ENCODE measurements around the gene ERVK3-1. TPM values are rescaled to one million over a fixed set of nuclear protein-coding genes. Genes with fewer than 3 reads are reported as not detected.

Gene ERVK3-1
- total and polyA plus RNA-seq, 2 of the 13 experiments (the other 11 are each of a cell fraction or from before 2014, with no cell fraction given) = 28.5 to 38.7 TPM

GRCh38 chr19:58278541-58279041 lies 26.6 kb upstream of the ERVK3-1 start, which contains the start of gene ZNF8 (continued):
- TF ChIP-seq NR2F6 (IDR thresholded peaks at IDR 0.05) (no peak), NR2F6 (CRISPR knock-in tag; IDR thresholded peaks at IDR 0.05) (peak; percentile 38), ZNF230 (CRISPR knock-in tag; IDR thresholded peaks at IDR 0.05) (peak; percentile 20; the same call in 1 of the 2 replicates), NFATC3 (CRISPR knock-in tag; IDR thresholded peaks at IDR 0.05) (no peak), ZBTB2 (CRISPR knock-in tag; IDR thresholded peaks at IDR 0.05; ENCODE audit: low read depth) (no peak), RBAK (CRISPR knock-in tag; IDR thresholded peaks at IDR 0.05) (no peak), ZNF614 (CRISPR knock-in tag; IDR thresholded peaks at IDR 0.05; ENCODE audit: borderline replicate concordance) (peak; percentile 72; the same call in 1 of the 2 replicates), SCMH1 (CRISPR knock-in tag; IDR thresholded peaks at IDR 0.05; ENCODE audit: borderline replicate concordance) (no peak), ZMYM3 (CRISPR knock-in tag; IDR thresholded peaks at IDR 0.05) (no peak; the same call in 1 of the 2 replicates), ZBTB38 (CRISPR knock-in tag; IDR thresholded peaks at IDR 0.05) (0 out of 2 replicates have a peak, but pooled peaks have one; percentile 11), ZNF256 (CRISPR knock-in tag; conservative IDR thresholded peaks at IDR 0.05) (no peak), PHB2 (IDR thresholded peaks at IDR 0.05; ENCODE audit: partially characterized antibody) (no peak), FOXK2 (IDR thresholded peaks at IDR 0.05) (peak; percentile 15; the same call in 1 of the 2 replicates), SOX5 (CRISPR knock-in tag; IDR thresholded peaks at IDR 0.05; ENCODE audit: borderline replicate concordance) (peak; percentile 19; the same call in 1 of the 2 replicates), ZNF564 (CRISPR knock-in tag; IDR thresholded peaks at IDR 0.05) (peak; percentile 93), GTF3A (CRISPR knock-in tag; conservative IDR thresholded peaks at IDR 0.05) (no peak), TSC22D2 (CRISPR knock-in tag; IDR thresholded peaks at IDR 0.05; ENCODE audit: borderline replicate concordance) (no peak; the same call in 1 of the 2 replicates), NR2F2 (IDR thresholded peaks at IDR 0.05; ENCODE audit: borderline replicate concordance, low read depth) (no peak), RFX5 (IDR thresholded peaks at IDR 0.05; ENCODE audit: low read depth, low read length) (peak; percentile 80), ZNF724P (CRISPR knock-in tag; IDR thresholded peaks at IDR 0.05; ENCODE audit: borderline replicate concordance) (peak; percentile 61; the same call in 1 of the 2 replicates), ZNF513 (CRISPR knock-in tag; conservative IDR thresholded peaks at IDR 0.05) (no peak), MATR3 (CRISPR knock-in tag; IDR thresholded peaks at IDR 0.05) (no peak), NR2C2 (CRISPR knock-in tag; IDR thresholded peaks at IDR 0.05; ENCODE audit: borderline replicate concordance) (peak; percentile 82), ZNF550 (CRISPR knock-in tag; IDR thresholded peaks at IDR 0.05; ENCODE audit: borderline replicate concordance) (no peak), ZNF280B (CRISPR knock-in tag; IDR thresholded peaks at IDR 0.05; ENCODE audit: borderline replicate concordance) (peak; percentile 57), MAFK (conservative IDR thresholded peaks at IDR 0.05 in 1 of 2, IDR thresholded peaks at IDR 0.05 in 1 of 2; ENCODE audit: low read length in 2 of 2) (no peak)
